T-cell (primary cell): Measurements from ENCODE around the gene RAPGEF4. TPM values are rescaled to one million over a fixed set of nuclear protein-coding genes. Genes with fewer than 3 reads are reported as not detected.
A peak's percentile ranks its signal among the peaks of the same experiment; 100 is the strongest.

Experiments used
- ATAC-seq, 4 experiments: fragments of 200-7000 bp in 3 of 4; fragments of 150-1000 bp in 1 of 4; cut with Tn5 transposase; replicated peaks in 1 of 4; 1 replicate in 3 of 4; 2 replicates in 1 of 4; pipeline ENCODE4 v1.10.0; 2021; ENCODE audit warnings: moderate library complexity in 3 of 4, mild to moderate bottlenecking in 2 of 4, moderate number of reproducible peaks in 1 of 4
- CTCF ChIA-PET, 2 donors: fragments of 300-600 bp; sonication (Branson Sonifier 250); formaldehyde crosslinking; loops; one replicate each; lab custom pipeline; 2022; ENCODE audit warnings: antibody characterized with exemption in 2 of 2; lab: Charles Lee
- POLR2A ChIA-PET, 2 donors: fragments of 300-600 bp; sonication (Branson Sonifier 250); formaldehyde crosslinking; loops; one replicate each; lab custom pipeline; 2022; ENCODE audit warnings: antibody characterized with exemption in 2 of 2; lab: Charles Lee
- DNase-seq, 35 experiments: peaks; one replicate each; pipeline versions ENCODE4 v3.0.0 to v3.0.0-alpha.2; 2013 to 2023
- H3K27ac ChIP-seq: one replicate; pipeline ENCODE4 v1.5.1; 2013; ENCODE audit warnings: low read length
- H3K27me3 ChIP-seq, 2 experiments: replicated peaks in 1 of 2; 1 replicate in 1 of 2; 2 replicates in 1 of 2; pipeline versions ENCODE4 v1.6.1 to v1.7.0; 2013; ENCODE audit warnings: low read length in 1 of 2, mixed read lengths in 1 of 2; ENCODE audit not compliant: control insufficient read depth in 2 of 2, insufficient read depth in 2 of 2; ENCODE audit errors: extremely low read depth in 1 of 2
- H3K36me3 ChIP-seq, 2 donors: 1 replicate in 1 of 2; 2 replicates in 1 of 2; pipeline versions ENCODE4 v1.6.1 to v1.7.0; 2013; ENCODE audit warnings: low read length in 1 of 2; ENCODE audit not compliant: control insufficient read depth in 2 of 2, insufficient read depth in 1 of 2; ENCODE audit errors: extremely low read depth in 1 of 2
- H3K4me1 ChIP-seq, 2 experiments: 1 replicate in 1 of 2; 2 replicates in 1 of 2; pipeline versions ENCODE4 v1.6.1 to v1.7.0; 2013; ENCODE audit warnings: low read length in 2 of 2, mixed read lengths in 1 of 2; ENCODE audit not compliant: insufficient read depth in 2 of 2, control insufficient read depth in 1 of 2; ENCODE audit errors: extremely low read depth in 1 of 2
- H3K4me3 ChIP-seq, 2 donors: 1 replicate in 1 of 2; 2 replicates in 1 of 2; pipeline versions ENCODE4 v1.5.1 to v1.7.0; 2013; ENCODE audit warnings: mild to moderate bottlenecking in 2 of 2, low read length in 1 of 2, moderate library complexity in 1 of 2; ENCODE audit not compliant: control insufficient read depth in 1 of 2; ENCODE audit errors: extremely low read depth in 1 of 2
- H3K9me3 ChIP-seq: 2 replicates; pipeline ENCODE4 v1.7.0; 2013
- H3K27ac Mint-ChIP-seq, 2 donors: one replicate each; pipeline ENCODE4 v1.8.0; 2020 to 2021; ENCODE audit warnings: mild to moderate bottlenecking in 2 of 2, mixed read lengths in 2 of 2
- H3K27me3 Mint-ChIP-seq, 2 donors: one replicate each; pipeline ENCODE4 v1.8.0; 2021 to 2022; ENCODE audit warnings: mixed read lengths in 2 of 2
- H3K36me3 Mint-ChIP-seq: one replicate; pipeline ENCODE4 v1.8.0; 2021; ENCODE audit warnings: mixed read lengths
- H3K4me1 Mint-ChIP-seq, 3 donors: one replicate each; pipeline ENCODE4 v1.8.0; 2020 to 2022; ENCODE audit warnings: mixed read lengths in 3 of 3, mild to moderate bottlenecking in 1 of 3
- H3K4me3 Mint-ChIP-seq, 3 donors: one replicate each; pipeline ENCODE4 v1.8.0; 2020 to 2022; ENCODE audit warnings: mild to moderate bottlenecking in 3 of 3, mixed read lengths in 3 of 3, moderate library complexity in 3 of 3
- H3K9me3 Mint-ChIP-seq, 3 donors: one replicate each; pipeline ENCODE4 v1.8.0; 2020 to 2022; ENCODE audit warnings: mixed read lengths in 3 of 3
- WGBS: methylation state at CpG from one replicate; pipeline ENCODE4 v1.1.5; 2013; ENCODE audit warnings: missing lambda C conversion rate; ENCODE audit not compliant: insufficient coverage; 5-methylcytosine and 5-hydroxymethylcytosine counted together
- total RNA-seq, 35 experiments: library from RNA in 6 of 35; stranded (reverse) in 6 of 35; fragments of 120-200 nt in 1 of 35; gene quantifications; one replicate each; pipeline versions ENCODE4 v1.2.1 to v1.2.4 and lab custom pipeline; 2013 to 2026

RAPGEF4 gene
- total RNA-seq, 5 donors from 2014 or later (not counting 1 experiment from before 2014, with no cell fraction given): 0.18 to 2.5 (median 0.38) TPM

DNA sequence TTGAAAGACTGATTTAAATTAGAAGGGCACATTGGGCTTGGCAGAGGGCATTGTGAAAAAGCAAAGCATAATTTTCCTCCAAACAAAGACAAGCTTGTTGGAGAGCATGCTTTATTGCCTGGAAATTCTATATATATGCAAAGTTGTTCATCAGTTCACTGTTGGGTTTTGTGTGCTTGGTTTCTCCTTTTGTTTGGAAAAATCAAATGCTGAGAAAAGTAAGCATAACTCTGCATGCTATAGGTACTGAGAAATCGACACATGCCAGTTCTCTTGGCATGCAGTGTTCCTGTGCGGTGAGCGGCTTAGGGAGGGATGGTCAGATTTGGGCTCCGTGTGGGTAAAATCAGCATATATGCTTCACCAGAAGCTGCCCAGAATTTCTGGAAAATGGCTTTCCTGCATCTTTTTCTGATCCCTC is 161.0 kb downstream of the RAPGEF4 start:
- H3K27ac ChIP-seq: no peak overlapping the region
- ATAC-seq (no peak), DNase-seq (no peak)
- POLR2A ChIA-PET: no interaction called here
- 72% methylated on average over 2 of the region's 4 CpGs for WGBS
- H3K27me3 Mint-ChIP-seq: peaks cover 25 to 39% of the 10 kb centered on the region in 2 donors
- no peak overlapping the region for H3K4me3 Mint-ChIP-seq
- CTCF ChIA-PET: no interaction called here
- no peaks in the 10 kb centered on the region for H3K9me3 ChIP-seq
- no peaks in the 10 kb centered on the region for H3K36me3 ChIP-seq
- no peaks in the 10 kb centered on the region for H3K9me3 Mint-ChIP-seq
- no peaks in the 10 kb centered on the region for H3K4me1 Mint-ChIP-seq
- H3K27me3 ChIP-seq: peaks cover 0 to 23% of the 10 kb centered on the region in 2 experiments
- H3K36me3 Mint-ChIP-seq: no peaks in the 10 kb centered on the region
- H3K4me1 ChIP-seq: no peaks in the 10 kb centered on the region
- H3K4me3 ChIP-seq: no peak overlapping the region
- no peak overlapping the region for H3K27ac Mint-ChIP-seq

GRCh38 chr2:172900871-172901270 is 165.2 kb downstream of the RAPGEF4 start:
- WGBS: no CpG with 5 or more reads among the region's 3 CpGs
- ATAC-seq (no peak), DNase-seq (no peak)
- Mint-ChIP-seq H3K36me3 (no peaks in the 10 kb centered on the region), H3K9me3 (no peaks in the 10 kb centered on the region), H3K4me1 (peaks cover 0 to 10% (median 1%) of the 10 kb centered on the region in 3 donors), H3K27ac (no peak overlapping the region), H3K4me3 (no peak overlapping the region), H3K27me3 (peaks cover 11 to 22% of the 10 kb centered on the region in 2 donors)
- ChIA-PET POLR2A (no interaction called here), CTCF (no interaction called here)
- no peaks in the 10 kb centered on the region for H3K4me1 ChIP-seq
- H3K4me3 ChIP-seq: no peak overlapping the region
- no peaks in the 10 kb centered on the region for H3K36me3 ChIP-seq
- no peak overlapping the region for H3K27ac ChIP-seq
- H3K27me3 ChIP-seq: peaks cover 0 to 23% of the 10 kb centered on the region in 2 experiments
- H3K9me3 ChIP-seq: no peaks in the 10 kb centered on the region

DNA sequence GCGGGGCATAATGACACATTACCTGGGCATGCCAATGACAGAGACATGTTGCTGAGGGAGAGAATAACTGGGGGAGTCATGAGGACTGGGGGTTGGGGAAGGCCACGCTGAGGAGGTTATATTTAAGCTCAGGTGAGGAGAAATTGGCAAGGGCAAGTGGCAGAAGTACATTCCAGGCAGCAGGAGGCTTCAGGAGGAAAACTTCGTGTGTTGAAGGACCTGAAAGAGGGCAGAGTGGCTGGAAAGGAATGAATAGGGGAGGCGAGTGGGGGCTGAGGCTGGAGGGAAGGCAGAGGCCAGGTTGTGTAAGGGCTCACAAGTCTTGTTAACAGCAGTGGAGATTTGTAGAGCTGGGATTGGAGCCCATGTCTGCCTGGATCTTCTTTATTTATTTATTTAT is 166.3 kb downstream of the RAPGEF4 start:
- 68% methylated on average over 4 of the region's 4 CpGs for WGBS
- no peaks in the 10 kb centered on the region for H3K4me1 ChIP-seq
- no peaks in the 10 kb centered on the region for H3K36me3 ChIP-seq
- DNase-seq: no peak
- Mint-ChIP-seq H3K4me3 (no peak overlapping the region), H3K27me3 (peaks cover 11 to 22% of the 10 kb centered on the region in 2 donors), H3K36me3 (no peaks in the 10 kb centered on the region), H3K4me1 (peaks cover 0 to 10% (median 1%) of the 10 kb centered on the region in 3 donors), H3K27ac (no peak overlapping the region), H3K9me3 (no peaks in the 10 kb centered on the region)
- CTCF ChIA-PET: no interaction called here
- no peak for ATAC-seq
- no peak overlapping the region for H3K27ac ChIP-seq
- H3K27me3 ChIP-seq: peaks cover 0 to 28% of the 10 kb centered on the region in 2 experiments
- H3K9me3 ChIP-seq: no peaks in the 10 kb centered on the region
- POLR2A ChIA-PET: no interaction called here
- H3K4me3 ChIP-seq: no peak overlapping the region

DNA sequence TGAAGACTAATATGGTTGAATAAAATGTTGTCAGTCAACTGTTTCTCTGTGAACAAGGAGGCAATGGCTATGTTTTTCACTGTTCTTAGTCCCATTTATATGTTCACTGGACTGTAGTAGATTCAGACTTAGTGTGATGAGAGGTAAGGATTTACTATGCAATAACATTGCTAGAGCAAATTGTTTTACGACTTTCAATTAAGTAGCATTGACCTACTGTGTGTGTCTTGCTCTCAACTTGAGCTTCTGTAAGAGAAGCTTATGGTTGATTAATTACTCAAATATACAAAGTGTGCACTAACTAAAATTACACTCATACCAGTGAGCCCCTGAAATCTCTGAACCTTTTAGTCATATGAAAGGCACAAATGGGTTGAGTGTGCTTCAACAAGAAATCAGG is 168.6 kb downstream of the RAPGEF4 start:
- no peaks in the 10 kb centered on the region for H3K36me3 Mint-ChIP-seq
- DNase-seq: no peak
- no peak overlapping the region for H3K4me3 ChIP-seq
- H3K27me3 Mint-ChIP-seq: peaks cover 3 to 7% of the 10 kb centered on the region in 2 donors
- WGBS: no CpG with 5 or more reads among the region's 1 CpG
- peaks cover 0 to 20% of the 10 kb centered on the region in 2 experiments for H3K27me3 ChIP-seq
- no peak overlapping the region for H3K4me3 Mint-ChIP-seq
- H3K9me3 Mint-ChIP-seq: no peaks in the 10 kb centered on the region
- H3K9me3 ChIP-seq: no peaks in the 10 kb centered on the region
- CTCF ChIA-PET: no interaction called here
- H3K27ac ChIP-seq: no peak overlapping the region
- ATAC-seq: no peak
- H3K36me3 ChIP-seq: no peaks in the 10 kb centered on the region
- peaks cover 0 to 10% (median 1%) of the 10 kb centered on the region in 3 donors for H3K4me1 Mint-ChIP-seq
- POLR2A ChIA-PET: no interaction called here
- no peak overlapping the region for H3K27ac Mint-ChIP-seq
- no peaks in the 10 kb centered on the region for H3K4me1 ChIP-seq

DNA sequence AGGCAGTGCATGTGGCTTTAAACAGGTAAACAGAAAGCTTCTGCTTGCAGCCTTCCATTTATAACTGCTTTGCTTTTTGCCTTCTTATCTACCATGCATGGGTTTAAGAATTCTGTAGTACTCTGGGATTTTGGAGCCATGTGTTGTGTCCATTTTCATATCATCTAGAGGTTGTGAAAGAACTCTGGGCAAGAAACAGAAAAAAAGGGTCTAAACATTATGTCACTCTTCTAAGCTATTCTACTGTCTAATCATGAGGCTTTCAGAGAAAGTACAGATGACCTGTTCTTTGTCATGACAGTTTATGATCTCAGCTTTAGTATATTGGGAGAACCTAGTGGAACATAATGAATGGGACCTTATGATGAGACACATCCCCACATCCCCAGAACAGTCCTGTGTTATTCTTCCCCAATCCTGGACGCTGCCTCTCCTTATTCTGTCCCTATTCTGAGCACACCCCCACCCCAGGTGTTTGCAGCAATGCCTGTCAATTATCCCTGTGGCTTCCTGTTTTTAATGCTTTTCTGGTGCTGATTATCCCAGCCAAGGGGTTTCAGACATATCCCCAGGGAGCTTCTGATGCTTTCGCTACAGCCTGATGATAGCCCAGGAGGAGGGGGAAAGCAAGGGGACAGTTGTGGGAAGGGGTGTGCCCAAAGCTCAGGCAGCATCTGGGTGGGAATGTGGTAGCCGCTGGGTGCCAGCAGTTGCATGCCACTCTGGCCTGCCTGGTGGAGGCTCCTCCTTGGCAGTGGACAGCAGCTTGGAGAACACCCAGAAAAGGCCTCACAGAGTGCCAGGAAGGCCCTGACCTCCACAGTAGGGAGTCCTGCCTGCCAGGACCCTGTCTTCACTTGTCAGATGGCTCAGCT is 170.5 kb downstream of the RAPGEF4 start:
- Histone ChIP-seq H3K4me1 (no peaks in the 10 kb centered on the region), H3K4me3 (no peak overlapping the region), H3K27ac (no peak overlapping the region), H3K36me3 (no peaks in the 10 kb centered on the region), H3K9me3 (no peaks in the 10 kb centered on the region), H3K27me3 (peaks cover 0 to 10% of the 10 kb centered on the region in 2 experiments)
- H3K27ac Mint-ChIP-seq: no peak overlapping the region
- no peaks in the 10 kb centered on the region for H3K36me3 Mint-ChIP-seq
- H3K4me3 Mint-ChIP-seq: no peak overlapping the region
- 86% methylated on average over 2 of the region's 3 CpGs for WGBS
- no peaks in the 10 kb centered on the region for H3K9me3 Mint-ChIP-seq
- CTCF ChIA-PET: no interaction called here
- ATAC-seq (peak in 1 of 4 experiments; percentile 12), DNase-seq (no peak)
- H3K27me3 Mint-ChIP-seq: no peaks in the 10 kb centered on the region
- POLR2A ChIA-PET: no interaction called here
- peaks cover 0 to 10% (median 1%) of the 10 kb centered on the region in 3 donors for H3K4me1 Mint-ChIP-seq

DNA sequence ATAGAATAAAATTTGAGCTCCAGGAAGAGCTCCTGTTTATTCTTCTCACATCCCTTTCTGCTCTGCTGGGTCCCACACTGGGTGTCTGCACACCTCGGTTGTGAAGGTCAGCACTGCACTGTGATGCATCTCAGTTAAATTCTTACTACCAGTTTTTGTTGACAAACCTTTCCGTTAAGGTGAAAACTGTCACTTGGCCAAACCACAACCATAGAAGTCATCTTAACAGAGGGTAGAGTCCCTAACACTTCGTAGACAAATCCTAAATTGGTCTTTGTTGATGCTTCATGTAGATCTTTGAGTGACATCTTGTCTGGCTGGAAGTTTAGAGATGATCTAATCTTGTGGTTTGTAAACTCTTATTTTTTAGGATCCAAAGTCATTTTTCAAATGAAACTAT is 172.6 kb downstream of the RAPGEF4 start:
- peaks cover 7 to 11% of the 10 kb centered on the region in 2 experiments for H3K4me1 ChIP-seq
- no peak overlapping the region for H3K4me3 ChIP-seq
- peaks cover 0 to 5% of the 10 kb centered on the region in 2 experiments for H3K27me3 ChIP-seq
- no peaks in the 10 kb centered on the region for H3K36me3 ChIP-seq
- no peaks in the 10 kb centered on the region for H3K9me3 Mint-ChIP-seq
- H3K27ac ChIP-seq: no peak overlapping the region
- no peak for DNase-seq
- no peak overlapping the region for H3K27ac Mint-ChIP-seq
- peaks cover 7 to 26% (median 15%) of the 10 kb centered on the region in 3 donors for H3K4me1 Mint-ChIP-seq
- no peaks in the 10 kb centered on the region for H3K36me3 Mint-ChIP-seq
- ChIA-PET POLR2A (no interaction called here), CTCF (no interaction called here)
- WGBS: no CpG with 5 or more reads among the region's 3 CpGs
- H3K4me3 Mint-ChIP-seq: no peak overlapping the region
- H3K27me3 Mint-ChIP-seq: no peaks in the 10 kb centered on the region
- ATAC-seq: no peak
- H3K9me3 ChIP-seq: no peaks in the 10 kb centered on the region
